Effector memory CD8-positive, alpha-beta T cell (primary cell): ENCODE data around the gene LITAF.
A peak's percentile ranks its signal among the peaks of the same experiment; 100 is the strongest.
"Not testable (repeated sequence)": the region's sequence is repeated elsewhere in the genome, so short reads cannot be mapped to it uniquely, and the experiment has no call there.

Experiments
- ATAC-seq: fragments of 150-1000 bp; cut with Tn5 transposase; replicated peaks from 2 replicates; pipeline ENCODE4 v1.10.0; 2021; ENCODE audit warnings: mild to moderate bottlenecking, moderate library complexity
- DNase-seq, 3 experiments: peaks; one replicate each; pipeline ENCODE4 v3.0.0; 2021
- H3K27ac Mint-ChIP-seq, 2 donors: one replicate each; pipeline ENCODE4 v1.8.0; 2022; ENCODE audit warnings: mild to moderate bottlenecking in 2 of 2, mixed read lengths in 2 of 2, moderate library complexity in 2 of 2
- H3K27me3 Mint-ChIP-seq, 2 donors: one replicate each; pipeline ENCODE4 v1.8.0; 2022; ENCODE audit warnings: mixed read lengths in 2 of 2
- H3K36me3 Mint-ChIP-seq: one replicate; pipeline ENCODE4 v1.8.0; 2022; ENCODE audit warnings: mild to moderate bottlenecking, moderate library complexity, mixed read lengths; ENCODE audit not compliant: insufficient read depth
- H3K4me1 Mint-ChIP-seq, 2 donors: one replicate each; pipeline ENCODE4 v1.8.0; 2022; ENCODE audit warnings: low read depth in 2 of 2, mixed read lengths in 2 of 2
- H3K4me3 Mint-ChIP-seq, 2 donors: one replicate each; pipeline ENCODE4 v1.8.0; 2022; ENCODE audit warnings: mild to moderate bottlenecking in 2 of 2, mixed read lengths in 2 of 2, moderate library complexity in 2 of 2
- H3K9me3 Mint-ChIP-seq, 2 donors: one replicate each; pipeline ENCODE4 v1.8.0; 2022; ENCODE audit warnings: mixed read lengths in 2 of 2

LITAF gene

GRCh38 chr16:11585460-11586377 is 1.0 kb downstream of the LITAF start:
- peak overlapping the region; percentile 94 to 96 for H3K27ac Mint-ChIP-seq
- H3K9me3 Mint-ChIP-seq, result no peaks in the 10 kb centered on the region
- ATAC-seq (peak; percentile 21), DNase-seq (peak in 1 of 3 experiments; percentile 24)
- peaks cover 36 to 46% of the 10 kb centered on the region in 2 donors for H3K4me1 Mint-ChIP-seq
- peaks cover 59% of the 10 kb centered on the region for H3K36me3 Mint-ChIP-seq
- no peaks in the 10 kb centered on the region for H3K27me3 Mint-ChIP-seq
- peak overlapping the region; percentile 91 to 97 for H3K4me3 Mint-ChIP-seq

- Mint-ChIP-seq H3K27me3 (no peaks in the 10 kb centered on the region), H3K4me1 (peaks cover 44 to 60% of the 10 kb centered on the region in 2 donors), H3K9me3 (no peaks in the 10 kb centered on the region), H3K27ac (peak overlapping the region; percentile 94 to 96), H3K36me3 (peaks cover 69% of the 10 kb centered on the region), H3K4me3 (peak overlapping the region; percentile 91 to 97)
- no peak for ATAC-seq
- DNase-seq, result no peak
These were observed 2.7 kb downstream of the LITAF start for GRCh38 chr16:11583889-11584565.

- Mint-ChIP-seq H3K4me1 (peaks cover 51 to 62% of the 10 kb centered on the region in 2 donors), H3K27me3 (no peaks in the 10 kb centered on the region), H3K27ac (peak overlapping the region; percentile 94), H3K36me3 (peaks cover 77% of the 10 kb centered on the region), H3K9me3 (no peaks in the 10 kb centered on the region), H3K4me3 (peak overlapping the region; percentile 91 to 97)
- ATAC-seq, result no peak
- no peak for DNase-seq
These were observed 3.6 kb downstream of the LITAF start for GRCh38 chr16:11583166-11583565.

GRCh38 chr16:11582157-11582814 is 4.4 kb downstream of the LITAF start:
- Mint-ChIP-seq H3K9me3 (no peaks in the 10 kb centered on the region), H3K27ac (peak overlapping the region; percentile 94), H3K27me3 (no peaks in the 10 kb centered on the region), H3K36me3 (peaks cover 81% of the 10 kb centered on the region), H3K4me3 (peak overlapping the region; percentile 91 to 97), H3K4me1 (peaks cover 54 to 64% of the 10 kb centered on the region in 2 donors)
- DNase-seq, result no peak
- no peak for ATAC-seq

GRCh38 chr16:11581678-11582077 is 5.0 kb downstream of the LITAF start:
- Mint-ChIP-seq H3K27me3 (no peaks in the 10 kb centered on the region), H3K36me3 (peaks cover 85% of the 10 kb centered on the region), H3K9me3 (no peaks in the 10 kb centered on the region), H3K4me3 (peak overlapping the region; percentile 91 to 97), H3K4me1 (peaks cover 57 to 69% of the 10 kb centered on the region in 2 donors), H3K27ac (peak overlapping the region; percentile 94)
- DNase-seq, result no peak
- peak; percentile 51 for ATAC-seq

GRCh38 chr16:11580451-11581086 is 6.2 kb downstream of the LITAF start:
- peaks cover 60 to 72% of the 10 kb centered on the region in 2 donors for H3K4me1 Mint-ChIP-seq

GRCh38 chr16:11577290-11577660 is 9.4 kb downstream of the LITAF start:
- H3K27me3 Mint-ChIP-seq, DNase-seq, H3K9me3 Mint-ChIP-seq, ATAC-seq: not testable (repeated sequence)
- Mint-ChIP-seq H3K4me3 (peak overlapping the region; percentile 68 to 85), H3K27ac (peak overlapping the region; percentile 72 to 77), H3K4me1 (peaks cover 64 to 71% of the 10 kb centered on the region in 2 donors), H3K36me3 (peaks cover 80% of the 10 kb centered on the region)

More at GRCh38 chr16:11580451-11581086, 6.2 kb downstream of the LITAF start:
- no peak for DNase-seq
- no peaks in the 10 kb centered on the region for H3K27me3 Mint-ChIP-seq
- H3K36me3 Mint-ChIP-seq, result peaks cover 87% of the 10 kb centered on the region
- peak overlapping the region; percentile 91 to 97 for H3K4me3 Mint-ChIP-seq
- no peaks in the 10 kb centered on the region for H3K9me3 Mint-ChIP-seq
- H3K27ac Mint-ChIP-seq, result peak overlapping the region; percentile 94
- ATAC-seq, result no peak

- DNase-seq, result no peak
- peaks cover 62 to 71% of the 10 kb centered on the region in 2 donors for H3K4me1 Mint-ChIP-seq
- no peaks in the 10 kb centered on the region for H3K9me3 Mint-ChIP-seq
- H3K36me3 Mint-ChIP-seq, result peaks cover 80% of the 10 kb centered on the region
- ATAC-seq, result no peak
- H3K4me3 Mint-ChIP-seq, result peak overlapping the region; percentile 68 to 85
- peak overlapping the region; percentile 72 to 77 for H3K27ac Mint-ChIP-seq
- no peaks in the 10 kb centered on the region for H3K27me3 Mint-ChIP-seq
These were observed 10.1 kb downstream of the LITAF start for GRCh38 chr16:11576427-11577289.

- Mint-ChIP-seq H3K4me3 (peak overlapping the region; percentile 75 to 85), H3K36me3 (peaks cover 80% of the 10 kb centered on the region), H3K9me3 (no peaks in the 10 kb centered on the region), H3K4me1 (peaks cover 60 to 70% of the 10 kb centered on the region in 2 donors), H3K27me3 (no peaks in the 10 kb centered on the region), H3K27ac (peak overlapping the region; percentile 92 to 97)
- no peak for ATAC-seq
- no peak for DNase-seq
These were observed 11.5 kb downstream of the LITAF start for GRCh38 chr16:11575223-11575589.

- ATAC-seq, result peak; percentile 88
- Mint-ChIP-seq H3K27ac (peak overlapping the region; percentile 96 to 98), H3K9me3 (no peaks in the 10 kb centered on the region), H3K36me3 (peaks cover 86% of the 10 kb centered on the region), H3K4me3 (peak overlapping the region; percentile 75 to 82), H3K27me3 (no peaks in the 10 kb centered on the region), H3K4me1 (peaks cover 53 to 60% of the 10 kb centered on the region in 2 donors)
- DNase-seq, result peak; percentile 68 to 75 (median 73)
These were observed 14.3 kb downstream of the LITAF start for GRCh38 chr16:11572301-11572995.

- Mint-ChIP-seq H3K9me3 (no peaks in the 10 kb centered on the region), H3K27me3 (no peaks in the 10 kb centered on the region), H3K36me3 (peaks cover 86% of the 10 kb centered on the region), H3K4me3 (peak overlapping the region; percentile 75 to 82), H3K27ac (peak overlapping the region; percentile 96 to 98), H3K4me1 (peaks cover 54 to 64% of the 10 kb centered on the region in 2 donors)
- ATAC-seq, result no peak
- no peak for DNase-seq
These were observed 15.2 kb downstream of the LITAF start for GRCh38 chr16:11571549-11571948.

- Mint-ChIP-seq H3K36me3 (peaks cover 86% of the 10 kb centered on the region), H3K27me3 (no peaks in the 10 kb centered on the region), H3K9me3 (no peaks in the 10 kb centered on the region), H3K4me3 (peak overlapping the region; percentile 64 to 82), H3K27ac (peak overlapping the region; percentile 96 to 98), H3K4me1 (peaks cover 61 to 71% of the 10 kb centered on the region in 2 donors)
- ATAC-seq (no peak), DNase-seq (no peak)
These were observed 15.9 kb downstream of the LITAF start for GRCh38 chr16:11570806-11571205.
